ENCODE data around the gene DOK7.

- TF ChIP-seq, protein P1, sequence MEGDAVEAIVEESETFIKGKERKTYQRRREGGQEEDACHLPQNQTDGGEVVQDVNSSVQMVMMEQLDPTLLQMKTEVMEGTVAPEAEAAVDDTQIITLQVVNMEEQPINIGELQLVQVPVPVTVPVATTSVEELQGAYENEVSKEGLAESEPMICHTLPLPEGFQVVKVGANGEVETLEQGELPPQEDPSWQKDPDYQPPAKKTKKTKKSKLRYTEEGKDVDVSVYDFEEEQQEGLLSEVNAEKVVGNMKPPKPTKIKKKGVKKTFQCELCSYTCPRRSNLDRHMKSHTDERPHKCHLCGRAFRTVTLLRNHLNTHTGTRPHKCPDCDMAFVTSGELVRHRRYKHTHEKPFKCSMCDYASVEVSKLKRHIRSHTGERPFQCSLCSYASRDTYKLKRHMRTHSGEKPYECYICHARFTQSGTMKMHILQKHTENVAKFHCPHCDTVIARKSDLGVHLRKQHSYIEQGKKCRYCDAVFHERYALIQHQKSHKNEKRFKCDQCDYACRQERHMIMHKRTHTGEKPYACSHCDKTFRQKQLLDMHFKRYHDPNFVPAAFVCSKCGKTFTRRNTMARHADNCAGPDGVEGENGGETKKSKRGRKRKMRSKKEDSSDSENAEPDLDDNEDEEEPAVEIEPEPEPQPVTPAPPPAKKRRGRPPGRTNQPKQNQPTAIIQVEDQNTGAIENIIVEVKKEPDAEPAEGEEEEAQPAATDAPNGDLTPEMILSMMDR (IDR thresholded peaks at IDR 0.05; ENCODE audit: poor library complexity) = no peak
- no peak for TF ChIP-seq EZH2phosphoT487 (IDR thresholded peaks at IDR 0.05; ENCODE audit: low read depth, severe bottlenecking, unreplicated experiment)
Measured at GRCh38 chr4:3510481-3510880, 47.4 kb downstream of the DOK7 start.

Data from hepatocyte (in vitro differentiated cells).